GM13977 (cell line): ENCODE results near the gene OSM.

Source experiments
- DNase-seq: peaks from one replicate; pipeline ENCODE4 v3.0.0; 2012; ENCODE audit warnings: low spot score
- CTCF ChIP-seq: IDR thresholded peaks from 2 replicates; pipeline ENCODE4 v1.5.1; 2012; ENCODE audit warnings: mild to moderate bottlenecking, control low read depth; ENCODE audit not compliant: insufficient read depth; ENCODE audit errors: extremely low read depth, missing control alignments
- in situ Hi-C: fragments of 300-500 bp; cut with MboI; formaldehyde crosslinking; loops from one replicate; pipeline ENCODE4 v1.12.0; 2022; ENCODE audit warnings: low sequenced_read_pairs, low pct_unique_long_range_greater_than_20kb, mixed read lengths, inconsistent platforms; ENCODE audit not compliant: unreplicated experiment

The OSM gene

GRCh38 chr22:30260682-30261081 is 6.0 kb downstream of the OSM start:
- in situ Hi-C loops: loop anchor here (10.0 kb wide), 1 partner anchor 156 kb away; no protein-coding TSS in a partner anchor
- no peak for TF ChIP-seq CTCF

GRCh38 chr22:30260276-30260675 is 6.4 kb downstream of the OSM start:
- TF ChIP-seq CTCF: no peak
- in situ Hi-C loops: loop anchor here (10.0 kb wide), 1 partner anchor 155 kb away; no protein-coding TSS in a partner anchor

More at GRCh38 chr22:30260682-30261081, 6.0 kb downstream of the OSM start:
- DNase-seq: no peak

DNA sequence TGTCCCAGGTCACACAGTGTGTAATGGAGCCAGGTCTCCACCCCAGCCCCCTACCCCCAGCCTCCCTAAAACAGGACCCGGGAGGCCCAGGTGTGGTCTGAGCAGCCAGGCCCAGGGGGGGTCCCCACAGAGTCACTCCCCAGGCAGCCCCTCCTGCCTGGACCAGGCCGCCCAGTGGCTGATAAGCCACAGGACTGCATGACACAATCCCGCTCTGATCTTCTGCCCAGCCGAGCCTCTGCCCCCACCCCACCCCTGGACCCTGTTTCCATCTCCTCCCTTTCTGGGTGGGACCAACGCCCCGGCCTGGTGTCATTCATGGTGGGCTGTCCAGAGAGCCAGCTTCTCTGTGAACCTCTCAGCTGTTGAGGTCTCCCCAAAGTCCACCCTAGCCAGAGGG is 12.3 kb downstream of the OSM start:
- in situ Hi-C loops: no loop called here
- no peak for TF ChIP-seq CTCF
- DNase-seq: no peak

More at GRCh38 chr22:30260276-30260675, 6.4 kb downstream of the OSM start:
- DNase-seq: no peak

DNA sequence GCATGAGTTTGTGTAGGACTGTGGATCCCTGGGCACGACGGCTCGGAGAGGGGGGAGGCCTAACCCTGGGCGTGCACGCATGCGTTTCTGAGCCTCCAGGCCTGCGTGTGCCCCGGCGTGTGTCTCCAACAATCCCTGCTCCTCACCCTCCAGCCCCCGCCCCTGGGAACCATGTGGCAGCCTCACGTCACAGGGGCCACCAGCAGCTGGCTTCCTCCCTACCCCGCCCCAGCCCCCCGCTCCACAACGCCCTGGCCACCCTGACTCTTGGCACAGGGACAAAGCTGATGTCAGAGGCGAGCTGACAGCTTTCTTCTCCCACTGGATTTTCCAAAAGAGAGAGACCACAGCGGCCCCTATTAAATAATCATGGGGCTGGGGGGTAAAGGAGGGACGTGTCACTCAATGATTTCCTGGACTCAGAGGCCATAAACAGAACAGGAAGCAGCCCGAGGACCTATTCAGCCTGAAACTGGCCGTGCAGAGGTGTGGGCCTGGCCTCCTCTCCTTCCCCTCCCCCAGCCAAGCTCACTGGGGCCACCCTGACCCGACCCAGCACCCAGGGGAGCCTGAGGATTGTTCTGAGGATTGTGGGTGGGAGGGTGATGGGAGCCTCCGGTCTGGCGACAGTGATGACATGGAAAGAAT is 13.3 kb downstream of the OSM start:
- in situ Hi-C loops: no loop called here
- TF ChIP-seq CTCF: no peak
- no peak for DNase-seq

DNA sequence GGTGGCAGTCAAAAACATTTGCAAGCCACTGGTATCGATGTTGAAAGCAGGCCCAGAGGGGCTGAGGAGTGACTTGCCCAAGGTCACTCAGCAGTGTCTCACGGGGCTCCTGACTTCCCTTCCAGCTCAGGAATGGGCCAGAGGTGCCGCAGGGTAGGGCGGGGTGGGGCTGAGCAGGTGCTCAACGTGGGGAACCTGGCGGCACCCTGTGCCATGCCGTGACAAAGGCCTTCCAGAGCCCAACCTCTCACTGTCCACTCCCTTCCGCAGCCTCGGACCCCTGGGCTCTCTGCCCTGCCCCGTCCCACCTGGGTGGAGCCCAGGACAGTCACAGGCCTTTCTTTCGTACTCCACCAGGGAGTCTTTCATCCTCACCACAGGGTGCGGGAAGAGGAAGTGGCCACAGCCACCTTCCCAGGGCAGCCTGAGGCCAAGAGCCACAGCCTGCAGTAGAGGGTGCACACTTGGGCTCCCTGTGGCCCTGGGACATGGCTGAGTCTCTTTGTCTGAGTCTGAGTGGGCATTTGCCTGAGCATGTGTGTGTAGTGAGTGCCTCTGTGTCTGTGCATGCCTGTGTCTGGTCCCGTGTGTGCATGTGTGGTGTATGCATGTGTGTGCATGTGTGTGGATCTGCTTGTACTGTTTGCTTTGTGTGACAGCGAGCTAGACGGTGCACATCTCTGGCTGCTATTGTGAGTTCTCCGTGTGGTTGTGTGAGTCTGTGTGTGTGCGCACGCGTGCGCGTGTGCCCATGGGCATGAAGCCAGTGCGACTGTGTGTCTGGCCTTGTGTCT is 14.0 kb downstream of the OSM start:
- DNase-seq: no peak

DNA sequence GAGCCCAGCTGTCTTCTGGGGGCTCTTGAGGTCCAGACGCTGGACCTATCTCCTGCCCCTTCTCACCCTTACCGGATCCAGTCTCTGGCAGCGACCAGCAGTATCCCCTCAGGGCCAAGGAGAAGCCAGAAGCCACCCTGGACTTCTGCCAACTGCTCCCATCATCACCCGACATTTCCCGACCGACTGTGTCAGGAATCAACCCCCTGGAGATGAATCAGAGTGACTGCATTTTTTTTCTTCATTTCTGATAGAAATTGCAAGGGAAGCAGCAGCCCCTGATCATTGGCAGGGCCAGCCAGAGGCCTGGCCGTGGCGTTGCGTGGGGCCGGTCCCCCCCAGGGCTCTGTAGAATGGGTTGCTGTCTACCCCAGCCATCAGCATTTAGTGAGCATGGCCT is 14.9 kb downstream of the OSM start:
- in situ Hi-C loops: no loop called here
- no peak for DNase-seq
- no peak for TF ChIP-seq CTCF

More for the DNA sequence above, 14.0 kb downstream of the OSM start:
- in situ Hi-C loops: no loop called here
- no peak for TF ChIP-seq CTCF
